ENCODE data around the gene HDAC4.

HDAC4 gene

DNA sequence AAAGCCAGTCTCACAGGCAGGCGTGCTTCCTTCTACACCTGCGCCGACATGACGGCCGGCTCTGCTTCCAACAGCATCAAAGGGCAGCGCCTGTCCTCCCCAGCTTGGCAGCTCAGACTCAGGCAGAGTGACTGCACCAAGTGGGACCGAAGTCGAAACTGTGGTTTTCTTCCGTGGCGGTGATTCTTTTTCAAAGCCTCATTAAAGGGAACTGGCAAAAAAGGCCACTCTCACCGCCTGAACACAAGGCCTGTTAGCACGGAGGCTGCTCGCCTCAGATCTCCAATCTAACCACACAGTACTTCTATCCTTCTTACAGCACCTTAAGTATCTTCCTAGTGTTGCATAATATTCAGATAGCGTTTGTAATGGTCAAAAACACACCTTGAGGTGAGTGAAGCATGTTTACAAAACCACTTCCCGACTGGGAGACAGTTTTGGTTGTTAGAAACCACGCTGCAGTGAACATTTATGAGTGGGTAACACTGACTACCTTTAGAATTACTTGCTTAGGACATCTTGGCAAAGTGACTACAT lies 236.4 kb downstream of the HDAC4 start:
- H3K4me1 Mint-ChIP-seq = peaks cover 0 to 3% of the 10 kb centered on the region in 2 donors

DNA sequence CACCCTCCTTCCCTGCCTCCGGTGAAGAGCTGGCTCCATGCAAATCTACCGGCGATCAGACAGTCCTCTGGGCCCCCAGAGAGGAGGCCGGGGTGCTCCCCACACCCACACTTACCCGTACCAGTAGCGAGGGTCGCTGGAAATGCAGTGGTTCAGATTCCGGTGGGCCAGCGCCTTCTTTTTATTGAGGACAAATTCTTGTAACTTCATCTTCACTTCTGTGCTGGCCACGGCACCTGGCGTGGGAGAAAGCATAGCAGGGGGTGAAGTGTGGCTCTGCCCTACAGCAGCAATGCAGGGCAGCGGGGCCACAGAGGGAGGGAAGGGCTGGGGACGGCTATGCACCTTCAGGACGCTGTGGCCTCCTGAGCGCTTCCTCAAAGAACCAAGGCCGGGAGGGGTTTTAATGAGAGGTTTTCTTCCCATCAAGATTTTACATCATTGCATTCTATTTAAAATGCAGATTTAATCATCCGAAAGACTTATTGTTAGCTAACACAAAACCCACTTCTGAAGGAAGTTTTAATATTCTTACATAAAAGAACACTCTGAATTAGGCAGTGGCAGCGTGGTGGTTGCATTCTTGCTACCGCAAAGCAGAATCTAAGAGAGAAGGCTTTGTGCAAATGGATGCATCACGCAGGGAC lies 237.0 kb downstream of the HDAC4 start:
- H3K9me3 Mint-ChIP-seq = peaks cover 4 to 5% of the 10 kb centered on the region in 2 donors
- ATAC-seq (replicated peaks) = no peak
- peaks cover 4 to 5% of the 10 kb centered on the region in 2 donors for H3K4me1 Mint-ChIP-seq
- peaks cover 41 to 52% of the 10 kb centered on the region in 2 donors for H3K36me3 Mint-ChIP-seq
- H3K27ac Mint-ChIP-seq = no peak overlapping the region
- H3K4me3 Mint-ChIP-seq = no peak overlapping the region
- no peak for DNase-seq
- no peaks in the 10 kb centered on the region for H3K27me3 Mint-ChIP-seq

More for the DNA sequence above, 236.4 kb downstream of the HDAC4 start:
- ATAC-seq (replicated peaks) = no peak
- H3K27ac Mint-ChIP-seq = no peak overlapping the region
- H3K27me3 Mint-ChIP-seq = no peaks in the 10 kb centered on the region
- peaks cover 42 to 52% of the 10 kb centered on the region in 2 donors for H3K36me3 Mint-ChIP-seq
- H3K4me3 Mint-ChIP-seq = no peak overlapping the region
- DNase-seq = no peak
- peaks cover 1 to 4% of the 10 kb centered on the region in 2 donors for H3K9me3 Mint-ChIP-seq

DNA sequence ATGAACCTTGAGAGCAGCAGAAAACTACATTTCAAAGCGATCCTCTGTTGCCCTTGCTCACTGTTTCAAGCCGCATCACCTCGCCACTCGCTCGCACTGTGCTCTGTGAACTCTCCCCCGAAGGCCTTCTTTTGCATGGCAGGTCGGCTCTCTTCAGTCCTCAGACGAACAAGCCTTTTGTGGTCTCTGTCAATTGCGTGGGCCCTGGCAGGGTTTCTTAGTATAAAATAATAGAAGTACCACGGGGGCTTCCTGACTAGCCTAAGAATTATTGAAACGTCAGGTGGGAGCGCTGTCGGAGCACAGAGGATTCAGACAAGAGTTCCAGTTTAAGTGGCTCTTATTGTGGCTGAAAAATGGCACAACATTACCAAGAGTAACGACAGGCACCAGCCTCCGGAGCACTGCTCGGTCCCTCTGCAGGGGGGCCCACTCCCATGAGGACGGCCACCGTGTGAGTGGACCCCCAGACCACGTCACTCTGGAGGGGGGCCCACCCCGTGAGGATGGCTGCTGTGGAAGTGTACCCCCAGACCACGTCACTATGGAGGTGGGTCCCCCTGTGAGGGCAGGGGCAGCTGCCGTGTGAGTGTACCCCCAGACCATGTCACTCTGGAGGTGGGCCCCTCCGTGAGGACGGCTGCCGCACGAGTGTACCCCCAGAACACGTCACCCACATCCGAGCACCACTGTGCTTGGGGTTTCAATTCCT lies 237.7 kb downstream of the HDAC4 start:
- Mint-ChIP-seq H3K27me3 (no peaks in the 10 kb centered on the region), H3K36me3 (peaks cover 46 to 55% of the 10 kb centered on the region in 2 donors), H3K4me1 (peaks cover 6 to 7% of the 10 kb centered on the region in 2 donors), H3K27ac (no peak overlapping the region), H3K4me3 (no peak overlapping the region), H3K9me3 (peaks cover 5% of the 10 kb centered on the region in 2 donors)
- DNase-seq (no peak), ATAC-seq (replicated peaks) (no peak)

DNA sequence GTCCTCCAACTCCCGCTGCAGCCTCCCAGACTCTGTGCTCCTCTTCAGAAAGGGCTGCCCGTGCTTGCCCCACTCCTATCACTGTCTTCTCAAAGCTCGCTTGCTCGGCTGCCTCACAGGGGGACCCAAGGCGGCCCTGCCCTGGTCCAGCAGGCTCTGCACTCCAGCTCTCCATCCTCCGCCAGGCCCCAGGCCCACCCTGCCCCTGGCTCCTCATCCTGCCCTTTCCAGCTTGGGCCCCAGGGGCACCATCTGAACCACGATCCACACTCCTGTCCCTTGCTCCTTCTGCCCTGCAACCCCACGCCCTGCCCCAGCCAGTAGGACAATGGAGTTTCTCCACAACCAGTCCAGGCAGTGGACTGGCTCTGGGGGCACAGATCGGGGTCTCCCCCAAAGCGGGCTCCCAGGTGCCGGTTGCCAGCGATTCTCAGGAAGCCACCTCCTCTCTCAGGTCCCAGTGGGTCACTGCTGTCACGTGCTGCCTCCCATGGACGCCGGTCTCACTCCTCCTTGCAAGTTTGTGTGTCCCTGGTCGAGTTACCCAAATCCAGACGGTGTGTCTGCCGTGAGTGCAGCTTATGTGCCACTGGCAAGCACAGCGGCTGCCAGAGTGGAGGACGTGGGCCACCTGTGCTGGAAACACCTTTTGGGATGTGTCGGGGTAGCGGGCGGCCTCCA lies 238.5 kb downstream of the HDAC4 start:
- peaks cover 6 to 7% of the 10 kb centered on the region in 2 donors for H3K4me1 Mint-ChIP-seq
- H3K27me3 Mint-ChIP-seq = no peaks in the 10 kb centered on the region
- no peak overlapping the region for H3K27ac Mint-ChIP-seq
- peaks cover 44 to 52% of the 10 kb centered on the region in 2 donors for H3K36me3 Mint-ChIP-seq
- H3K9me3 Mint-ChIP-seq = peaks cover 5% of the 10 kb centered on the region in 2 donors
- ATAC-seq (replicated peaks) (no peak), DNase-seq (no peak)
- no peak overlapping the region for H3K4me3 Mint-ChIP-seq

DNA sequence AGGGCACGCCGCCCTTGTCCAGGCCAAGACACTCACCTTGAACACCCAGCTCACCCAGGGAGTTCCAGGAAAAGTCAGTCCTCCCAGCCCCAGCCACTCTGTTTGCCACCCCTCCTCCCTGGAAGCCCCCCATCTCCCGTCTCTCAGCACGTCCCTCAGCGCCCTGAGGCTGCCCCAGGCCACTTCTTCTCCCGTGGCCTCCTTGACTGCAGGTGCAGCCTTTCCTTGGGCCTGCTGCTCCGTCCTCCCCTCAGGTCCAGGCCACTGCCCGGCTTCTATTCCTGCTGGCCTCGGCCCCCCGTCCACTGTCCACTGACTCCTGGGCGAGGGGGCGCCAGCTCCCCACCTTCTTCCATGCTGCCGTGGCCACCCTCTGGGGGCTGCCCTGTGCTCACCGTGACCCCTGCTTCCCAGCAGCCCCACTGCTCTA lies 239.1 kb downstream of the HDAC4 start:
- no peak overlapping the region for H3K4me3 Mint-ChIP-seq
- H3K36me3 Mint-ChIP-seq = peaks cover 45 to 52% of the 10 kb centered on the region in 2 donors
- peaks cover 5% of the 10 kb centered on the region in 2 donors for H3K9me3 Mint-ChIP-seq
- H3K4me1 Mint-ChIP-seq = peaks cover 6 to 7% of the 10 kb centered on the region in 2 donors
- no peaks in the 10 kb centered on the region for H3K27me3 Mint-ChIP-seq
- no peak overlapping the region for H3K27ac Mint-ChIP-seq
- DNase-seq (no peak), ATAC-seq (replicated peaks) (no peak)

DNA sequence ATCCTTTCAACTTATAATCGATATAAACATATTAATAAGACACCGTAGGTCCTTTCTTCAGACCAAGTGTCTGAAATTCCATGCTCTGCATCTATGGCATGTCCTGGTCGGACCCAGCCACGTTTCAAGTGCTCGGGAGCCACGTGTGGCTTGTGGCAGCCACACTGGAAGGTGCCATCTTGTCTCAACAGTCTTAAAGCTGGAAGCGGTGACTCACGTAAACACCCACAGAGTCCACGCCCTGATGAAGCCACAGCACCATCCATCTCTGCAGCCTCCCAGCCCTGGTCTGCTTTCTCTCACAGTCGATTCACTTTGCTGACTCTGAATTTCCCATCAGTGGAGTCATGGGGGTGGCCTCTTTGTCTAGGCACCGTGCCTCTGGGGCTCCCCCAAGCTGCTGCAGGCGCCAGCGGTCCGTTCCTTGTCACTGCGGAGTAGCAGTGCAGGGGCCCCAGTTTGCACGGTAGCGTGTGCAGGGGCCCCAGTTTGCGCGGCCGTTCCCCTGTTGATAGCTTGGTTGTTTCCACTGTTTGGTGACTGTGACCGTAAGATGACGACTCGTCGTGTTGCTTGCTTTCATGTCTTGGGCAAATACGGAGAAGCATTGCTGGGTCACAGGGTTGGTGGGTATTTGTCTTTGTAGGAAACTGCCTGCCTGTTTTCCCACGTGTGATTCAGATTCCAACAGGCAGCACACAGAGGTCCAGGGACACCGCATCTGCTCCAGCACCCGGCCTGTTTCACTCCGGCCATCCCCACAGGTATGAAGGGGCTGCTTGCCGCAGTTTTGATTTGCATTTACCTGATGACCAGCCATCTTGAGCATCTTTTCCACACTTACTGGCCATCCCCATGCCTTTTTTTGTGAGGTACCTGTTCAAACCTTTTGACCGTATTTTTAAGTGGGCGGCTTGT lies 240.3 kb downstream of the HDAC4 start:
- no peak overlapping the region for H3K4me3 Mint-ChIP-seq
- peaks cover 5% of the 10 kb centered on the region in 2 donors for H3K9me3 Mint-ChIP-seq
- no peak overlapping the region for H3K27ac Mint-ChIP-seq
- H3K36me3 Mint-ChIP-seq = peaks cover 55 to 59% of the 10 kb centered on the region in 2 donors
- H3K27me3 Mint-ChIP-seq = no peaks in the 10 kb centered on the region
- DNase-seq (no peak), ATAC-seq (replicated peaks) (no peak)
- peaks cover 6 to 7% of the 10 kb centered on the region in 2 donors for H3K4me1 Mint-ChIP-seq

DNA sequence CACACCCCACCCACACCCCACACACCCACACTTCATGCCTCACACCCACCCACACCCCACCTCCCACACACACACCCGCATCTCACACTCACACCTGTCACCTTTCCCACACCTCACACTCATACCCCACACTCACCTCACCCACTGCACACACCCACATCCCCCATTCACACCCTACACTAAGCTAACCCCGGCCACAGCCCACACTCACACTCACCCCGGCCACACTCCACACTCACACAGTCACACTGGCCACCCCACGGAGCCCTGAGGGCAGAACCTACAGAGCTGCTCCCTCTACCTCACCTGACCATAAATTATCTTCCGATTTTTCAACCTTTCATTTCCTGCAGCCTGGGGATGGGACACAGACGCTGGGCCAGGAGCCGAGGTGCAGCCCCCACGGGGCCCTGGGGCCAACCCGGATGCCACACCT lies 241.3 kb downstream of the HDAC4 start:
- H3K27ac Mint-ChIP-seq = no peak overlapping the region

DNA sequence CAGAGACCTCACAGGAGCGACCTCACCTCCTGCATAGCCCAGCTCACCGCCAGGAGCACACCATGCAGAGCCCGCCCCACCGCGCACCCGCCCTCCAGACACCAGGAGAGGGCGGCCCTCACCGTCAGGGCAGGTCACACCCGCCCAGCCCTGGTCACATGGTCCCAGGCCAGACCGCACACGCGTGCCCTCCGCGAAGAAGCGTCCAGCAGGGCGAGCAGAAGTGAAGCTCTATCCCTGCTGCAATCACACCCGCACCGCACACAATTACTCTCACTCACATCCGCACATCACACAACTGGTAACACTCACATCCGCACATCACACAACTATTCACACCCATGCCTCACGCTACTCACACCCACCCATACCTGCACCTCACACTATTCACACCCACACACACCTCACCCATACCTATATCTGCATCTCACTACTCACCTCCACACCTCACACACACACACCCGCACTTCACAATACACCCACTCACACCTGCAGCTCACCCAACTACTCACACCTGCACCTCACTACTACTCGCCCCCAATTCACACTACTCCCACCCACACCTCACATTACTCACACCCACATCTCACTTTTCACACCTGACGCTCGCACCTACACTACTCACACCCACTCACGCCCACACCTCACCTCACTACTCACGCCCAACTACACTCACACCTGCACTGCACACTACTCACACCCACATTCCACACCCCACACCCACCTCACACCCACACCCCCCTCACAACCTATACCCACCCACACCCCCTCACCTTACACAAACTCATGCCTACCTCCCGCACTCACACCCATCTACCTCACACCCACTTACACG lies 242.0 kb downstream of the HDAC4 start:
- Mint-ChIP-seq H3K36me3 (peaks cover 68 to 69% of the 10 kb centered on the region in 2 donors), H3K27ac (no peak overlapping the region), H3K9me3 (peaks cover 5% of the 10 kb centered on the region in 2 donors), H3K4me1 (peaks cover 6 to 7% of the 10 kb centered on the region in 2 donors), H3K27me3 (no peaks in the 10 kb centered on the region), H3K4me3 (no peak overlapping the region)
- ATAC-seq (replicated peaks) (no peak), DNase-seq (no peak)

More for the DNA sequence above, 241.3 kb downstream of the HDAC4 start:
- Mint-ChIP-seq H3K9me3 (peaks cover 5% of the 10 kb centered on the region in 2 donors), H3K36me3 (peaks cover 63 to 64% of the 10 kb centered on the region in 2 donors), H3K4me3 (no peak overlapping the region), H3K4me1 (peaks cover 6 to 7% of the 10 kb centered on the region in 2 donors), H3K27me3 (no peaks in the 10 kb centered on the region)
- DNase-seq = no peak
- no peak for ATAC-seq (replicated peaks)

DNA sequence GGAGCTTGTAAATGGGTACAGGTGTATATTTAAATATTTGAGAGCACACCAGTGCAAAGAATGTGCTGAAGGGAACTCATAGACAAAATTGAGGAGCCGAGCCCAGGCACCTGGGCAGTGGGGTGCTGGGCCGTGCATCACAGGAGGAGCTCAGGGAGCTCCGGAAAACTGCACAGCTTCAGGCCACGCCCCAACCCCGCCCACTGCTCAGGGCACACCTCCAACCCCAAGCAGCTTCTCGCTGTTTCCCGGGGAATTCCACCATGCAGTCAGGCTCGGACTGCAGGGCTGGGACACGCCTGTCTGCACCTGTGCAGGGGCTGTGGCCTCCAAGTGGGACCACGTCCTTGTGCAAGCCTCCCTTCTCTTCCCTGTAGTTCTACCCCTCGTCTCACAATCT lies 243.0 kb downstream of the HDAC4 start:
- ATAC-seq (replicated peaks) = no peak
- Mint-ChIP-seq H3K9me3 (peaks cover 5% of the 10 kb centered on the region in 2 donors), H3K36me3 (peaks cover 66 to 75% of the 10 kb centered on the region in 2 donors)

DNA sequence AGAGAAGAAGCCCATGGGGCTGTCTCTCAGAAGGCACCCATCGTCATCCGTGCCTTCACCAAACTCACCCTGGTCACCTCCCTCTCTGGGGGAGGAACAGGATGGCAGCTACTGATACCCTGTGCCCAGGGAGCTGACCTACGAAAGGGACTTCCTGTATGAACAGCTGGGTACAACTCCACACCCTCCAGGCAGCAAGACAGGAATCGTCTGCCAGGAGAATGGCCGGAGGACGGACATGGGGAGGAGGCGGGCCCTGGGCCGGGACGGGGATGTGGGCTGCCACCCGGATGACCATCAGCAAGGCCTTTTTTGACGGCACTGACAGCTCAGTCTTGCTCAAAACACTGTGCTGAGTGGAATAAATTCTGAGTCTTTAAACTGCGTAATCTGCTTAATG lies 243.6 kb downstream of the HDAC4 start:
- Mint-ChIP-seq H3K9me3 (peaks cover 5% of the 10 kb centered on the region in 2 donors), H3K27ac (no peak overlapping the region), H3K36me3 (peaks cover 66 to 76% of the 10 kb centered on the region in 2 donors), H3K27me3 (no peaks in the 10 kb centered on the region), H3K4me3 (no peak overlapping the region), H3K4me1 (peaks cover 7 to 8% of the 10 kb centered on the region in 2 donors)
- ATAC-seq (replicated peaks) (no peak), DNase-seq (no peak)

More for the DNA sequence above, 243.0 kb downstream of the HDAC4 start:
- no peak for DNase-seq
- Mint-ChIP-seq H3K4me1 (peaks cover 6 to 7% of the 10 kb centered on the region in 2 donors), H3K27me3 (no peaks in the 10 kb centered on the region), H3K27ac (no peak overlapping the region), H3K4me3 (no peak overlapping the region)

DNA sequence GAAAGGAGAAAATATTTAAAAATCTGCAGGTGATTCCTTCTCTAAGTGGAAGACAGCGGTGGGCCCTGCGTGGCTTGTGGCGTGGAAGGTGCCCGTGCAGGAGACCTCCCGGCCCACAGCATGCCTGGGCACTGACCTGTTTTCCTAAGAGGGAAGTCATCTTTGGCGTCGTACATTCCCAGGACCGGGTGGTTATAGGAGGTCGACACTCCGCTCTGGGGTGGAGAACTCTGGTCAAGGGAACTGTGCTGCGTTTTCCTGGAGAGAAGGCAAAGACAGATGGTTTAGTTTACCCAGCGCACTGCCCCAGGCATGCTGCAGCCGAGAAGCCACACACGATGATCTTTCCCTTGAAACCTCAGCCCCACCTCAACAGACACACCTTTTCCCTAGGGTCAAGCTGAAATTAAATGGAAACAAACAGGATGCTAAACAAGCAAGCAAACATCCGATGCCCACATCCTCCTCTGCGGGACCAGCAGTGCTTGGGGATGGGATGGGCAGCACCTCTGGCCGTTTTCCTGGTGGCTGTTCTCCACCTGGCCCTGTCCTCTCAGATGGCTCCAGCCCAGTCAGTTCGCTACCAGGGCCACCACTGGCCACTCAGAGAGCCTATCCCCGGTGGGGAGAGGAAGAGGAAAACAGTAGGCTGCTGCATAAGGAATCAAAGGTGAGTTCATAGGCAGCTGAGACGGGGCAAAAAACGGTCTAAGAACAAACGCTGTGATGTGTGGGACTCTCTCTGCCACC lies 244.1 kb downstream of the HDAC4 start:
- Mint-ChIP-seq H3K9me3 (peaks cover 5% of the 10 kb centered on the region in 2 donors), H3K27ac (no peak overlapping the region), H3K36me3 (peaks cover 62 to 76% of the 10 kb centered on the region in 2 donors), H3K4me1 (peaks cover 7 to 8% of the 10 kb centered on the region in 2 donors), H3K27me3 (no peaks in the 10 kb centered on the region), H3K4me3 (no peak overlapping the region)
- ATAC-seq (replicated peaks) (no peak), DNase-seq (no peak)

DNA sequence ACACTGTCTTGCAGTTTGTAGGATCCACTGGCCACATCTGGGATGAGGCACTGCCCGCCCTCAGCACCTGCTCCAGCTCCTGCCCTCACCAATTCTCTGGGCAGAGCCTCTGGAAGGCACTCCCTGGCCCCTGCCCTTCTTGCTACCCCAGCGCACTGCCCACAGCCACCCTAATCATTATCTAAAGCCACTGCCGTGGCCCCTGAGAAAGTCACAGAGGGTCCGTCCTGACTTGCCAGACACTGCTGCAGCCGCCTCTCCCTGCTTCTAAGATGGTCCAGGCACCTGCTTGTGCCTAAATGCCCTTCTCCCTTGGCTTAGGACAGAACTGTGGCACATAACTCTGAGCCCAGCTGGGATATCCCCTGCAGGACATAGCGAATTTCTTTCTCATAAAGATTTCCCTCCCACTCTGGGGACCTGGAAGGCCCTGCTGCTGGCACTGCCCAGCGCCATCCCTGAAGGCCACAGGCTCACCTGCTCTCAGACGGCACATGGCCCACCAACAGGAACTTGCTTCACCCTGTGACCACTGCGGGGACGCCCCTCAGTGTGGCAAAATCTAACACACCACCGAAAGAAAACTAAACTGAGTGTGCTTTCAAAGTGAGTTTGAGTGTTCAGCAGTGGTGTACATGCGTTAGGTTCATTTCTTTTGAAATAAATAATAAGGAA lies 244.9 kb downstream of the HDAC4 start:
- Mint-ChIP-seq H3K27ac (no peak overlapping the region), H3K4me3 (no peak overlapping the region), H3K36me3 (peaks cover 58 to 73% of the 10 kb centered on the region in 2 donors), H3K4me1 (peaks cover 9 to 10% of the 10 kb centered on the region in 2 donors), H3K9me3 (peaks cover 5 to 7% of the 10 kb centered on the region in 2 donors), H3K27me3 (no peaks in the 10 kb centered on the region)
- DNase-seq (no peak), ATAC-seq (replicated peaks) (no peak)

Data from stimulated activated naive B cell treated with anti-CD40 and anti-IgM and Interleukin-4, amounts not matched to agents 10 μg/mL and 1 μg/mL and 100 μg/mL, for 72 hours (primary cell).